ENCODE measurements around the gene MSI1.

The MSI1 gene

GRCh38 chr12:120381752-120382419 lies 12.9 kb upstream of the MSI1 start:
- Histone ChIP-seq H3K4me3 (ENCODE audit: low read depth in 1 of 2, low read length in 1 of 2) (no peak overlapping the region), H3K27me3 (peaks cover 73% of the 10 kb centered on the region), H3K9me3 (no peaks in the 10 kb centered on the region), H3K4me1 (ENCODE audit: control insufficient read depth in 1 of 2, insufficient read depth in 1 of 2, low read depth in 1 of 2, low read length in 1 of 2) (no peaks in the 10 kb centered on the region), H3K36me3 (no peaks in the 10 kb centered on the region), H3K27ac (no peak overlapping the region)
- no peak for TF ChIP-seq CTCF (IDR thresholded peaks at IDR 0.05)

GRCh38 chr12:120378036-120378435 lies 9.1 kb upstream of the MSI1 start:
- Histone ChIP-seq H3K4me1 (ENCODE audit: control insufficient read depth in 1 of 2, insufficient read depth in 1 of 2, low read depth in 1 of 2, low read length in 1 of 2) (no peaks in the 10 kb centered on the region), H3K27me3 (peaks cover 88% of the 10 kb centered on the region), H3K36me3 (no peaks in the 10 kb centered on the region), H3K9me3 (no peaks in the 10 kb centered on the region), H3K4me3 (ENCODE audit: low read depth in 1 of 2, low read length in 1 of 2) (no peak overlapping the region), H3K27ac (no peak overlapping the region)
- TF ChIP-seq CTCF (IDR thresholded peaks at IDR 0.05) = no peak

GRCh38 chr12:120377611-120378010 lies 8.6 kb upstream of the MSI1 start:
- Histone ChIP-seq H3K4me3 (ENCODE audit: low read depth in 1 of 2, low read length in 1 of 2) (no peak overlapping the region), H3K9me3 (no peaks in the 10 kb centered on the region), H3K4me1 (ENCODE audit: control insufficient read depth in 1 of 2, insufficient read depth in 1 of 2, low read depth in 1 of 2, low read length in 1 of 2) (no peaks in the 10 kb centered on the region), H3K27me3 (peaks cover 91% of the 10 kb centered on the region), H3K36me3 (no peaks in the 10 kb centered on the region), H3K27ac (no peak overlapping the region)
- no peak for TF ChIP-seq CTCF (IDR thresholded peaks at IDR 0.05)

- no peaks in the 10 kb centered on the region for H3K4me1 ChIP-seq (ENCODE audit: control insufficient read depth in 1 of 2, insufficient read depth in 1 of 2, low read depth in 1 of 2, low read length in 1 of 2)
- H3K27ac ChIP-seq = no peak overlapping the region
- H3K36me3 ChIP-seq = no peaks in the 10 kb centered on the region
- H3K27me3 ChIP-seq = peaks cover 91% of the 10 kb centered on the region
- no peaks in the 10 kb centered on the region for H3K9me3 ChIP-seq
- no peak for TF ChIP-seq CTCF (IDR thresholded peaks at IDR 0.05)
- H3K4me3 ChIP-seq (ENCODE audit: low read depth in 1 of 2, low read length in 1 of 2) = no peak overlapping the region
Measured at GRCh38 chr12:120376934-120377572, 8.1 kb upstream of the MSI1 start.

GRCh38 chr12:120376416-120376815 lies 7.5 kb upstream of the MSI1 start:
- no peaks in the 10 kb centered on the region for H3K4me1 ChIP-seq (ENCODE audit: control insufficient read depth in 1 of 2, insufficient read depth in 1 of 2, low read depth in 1 of 2, low read length in 1 of 2)
- H3K27me3 ChIP-seq = peaks cover 91% of the 10 kb centered on the region
- no peak overlapping the region for H3K27ac ChIP-seq
- H3K9me3 ChIP-seq = no peaks in the 10 kb centered on the region
- TF ChIP-seq CTCF (IDR thresholded peaks at IDR 0.05) = no peak
- H3K36me3 ChIP-seq = no peaks in the 10 kb centered on the region
- no peak overlapping the region for H3K4me3 ChIP-seq (ENCODE audit: low read depth in 1 of 2, low read length in 1 of 2)
